Lung (tissue), 12 donors: Measurements from ENCODE around the gene STK40. TPM values are rescaled to one million over a fixed set of nuclear protein-coding genes. Genes with fewer than 3 reads are reported as not detected.

ENCODE experiments used
- ATAC-seq: fragments of 200-7000 bp; cut with Tn5 transposase; one replicate; pipeline ENCODE4 v1.9.1; 2020; ENCODE audit warnings: moderate number of reproducible peaks; ENCODE audit not compliant: insufficient read depth, low FRiP score
- DNase-seq, 3 donors: peaks; one replicate each; pipeline ENCODE4 v3.0.0-alpha.2; 2013 to 2017
- H3K27ac ChIP-seq, 2 donors: one replicate each; pipeline ENCODE4 v1.5.1; 2013; ENCODE audit warnings: mild to moderate bottlenecking in 2 of 2, moderate library complexity in 2 of 2, control low read depth in 1 of 2, inconsistent platforms in 1 of 2, low read depth in 1 of 2, low read length in 1 of 2
- H3K27me3 ChIP-seq, 3 donors: one replicate each; pipeline ENCODE4 v1.5.1; 2013; ENCODE audit warnings: low read length in 2 of 3; ENCODE audit not compliant: control insufficient read depth in 3 of 3, insufficient read depth in 3 of 3
- H3K36me3 ChIP-seq, 4 donors: one replicate each; pipeline ENCODE4 v1.5.1; 2013; ENCODE audit warnings: low read length in 4 of 4, mild to moderate bottlenecking in 1 of 4, moderate library complexity in 1 of 4; ENCODE audit not compliant: control insufficient read depth in 4 of 4, insufficient read depth in 4 of 4
- H3K4me1 ChIP-seq, 5 donors: one replicate each; pipeline ENCODE4 v1.5.1; 2013; ENCODE audit warnings: low read length in 5 of 5, mild to moderate bottlenecking in 2 of 5, moderate library complexity in 1 of 5; ENCODE audit not compliant: control insufficient read depth in 5 of 5, insufficient read depth in 5 of 5
- H3K4me3 ChIP-seq: one replicate; pipeline ENCODE4 v1.5.1; 2013; ENCODE audit warnings: mild to moderate bottlenecking, control low read depth, moderate library complexity
- H3K9ac ChIP-seq, 2 donors: one replicate each; pipeline ENCODE4 v1.5.1; 2013; ENCODE audit warnings: low read length in 2 of 2, control low read depth in 1 of 2; ENCODE audit not compliant: insufficient read depth in 1 of 2
- H3K9me3 ChIP-seq, 4 donors: one replicate each; pipeline ENCODE4 v1.5.1; 2013; ENCODE audit warnings: low read length in 3 of 4, mild to moderate bottlenecking in 1 of 4, moderate library complexity in 1 of 4; ENCODE audit not compliant: control insufficient read depth in 4 of 4, insufficient read depth in 3 of 4
- CTCF ChIP-seq: IDR thresholded peaks from 2 replicates; pipeline ENCODE4 v1.5.1; 2012; ENCODE audit warnings: mild to moderate bottlenecking; ENCODE audit errors: control extremely low read depth, extremely low read depth
- WGBS, 2 donors: extraction: QIAGEN DNeasy Blood & Tissue Kit; methylation state at CpG; one replicate each; pipeline ENCODE4 v1.1.7; 2013; 5-methylcytosine and 5-hydroxymethylcytosine counted together
- polyA plus RNA-seq, 2 donors: library from polyadenylated mRNA; stranded (reverse); fragments of 200-250 nt; gene quantifications; one replicate each; pipeline ENCODE4 v1.2.1, GENCODE V29; 2013
- total RNA-seq, 2 donors: library from RNA; depleted of rRNA in 1 of 2; stranded (reverse); fragments of >200 nt in 1 of 2; gene quantifications; one replicate each; pipeline ENCODE4 v1.2.1, GENCODE V29; 2014 to 2021
- donor health status: control.
- donor health status: control.
- donor health status: Bipolar disorder and iron deficiency.
- donor health status: healthy.
- donor health status: DM: yes; HTN: yes; CAD: no.

Gene STK40
- total and polyA plus RNA-seq, 4 donors, result 25.4 to 82.9 (median 48.7) TPM

GRCh38 chr1:36349839-36350238 is 35.9 kb downstream of the STK40 start:
- peaks cover 8 to 55% (median 20%) of the 10 kb centered on the region in 4 donors for H3K36me3 ChIP-seq
- DNase-seq (no peak), ATAC-seq (no peak)
- H3K27ac ChIP-seq, result peak overlapping the region in 1 of 2 donors; percentile 27
- H3K4me1 ChIP-seq, result peaks cover 0 to 37% (median 10%) of the 10 kb centered on the region in 5 donors
- no peaks in the 10 kb centered on the region for H3K27me3 ChIP-seq
- no peak for TF ChIP-seq CTCF
- no peak overlapping the region for H3K4me3 ChIP-seq
- WGBS, 2 donors, result 79 to 86% methylated on average over 16 of the region's 16 CpGs
- no peak overlapping the region for H3K9ac ChIP-seq
- no peaks in the 10 kb centered on the region for H3K9me3 ChIP-seq

GRCh38 chr1:36349241-36349671 is 36.5 kb downstream of the STK40 start:
- no peak overlapping the region for H3K4me3 ChIP-seq
- no peak for DNase-seq
- H3K9ac ChIP-seq, result no peak overlapping the region
- no peaks in the 10 kb centered on the region for H3K27me3 ChIP-seq
- TF ChIP-seq CTCF, result no peak
- no peak for ATAC-seq
- peaks cover 0 to 37% (median 10%) of the 10 kb centered on the region in 5 donors for H3K4me1 ChIP-seq
- H3K27ac ChIP-seq, result no peak overlapping the region
- no peaks in the 10 kb centered on the region for H3K9me3 ChIP-seq
- H3K36me3 ChIP-seq, result peaks cover 8 to 55% (median 18%) of the 10 kb centered on the region in 4 donors
- 45 to 62% methylated on average over 7 of the region's 7 CpGs for WGBS, 2 donors

GRCh38 chr1:36346741-36347370 is 38.9 kb downstream of the STK40 start:
- H3K36me3 ChIP-seq, result peaks cover 8 to 60% (median 19%) of the 10 kb centered on the region in 4 donors
- H3K4me1 ChIP-seq, result peaks cover 0 to 21% (median 10%) of the 10 kb centered on the region in 5 donors
- 93 to 94% methylated on average over 8 of the region's 8 CpGs for WGBS, 2 donors
- no peak for TF ChIP-seq CTCF
- H3K9ac ChIP-seq, result no peak overlapping the region
- H3K27ac ChIP-seq, result no peak overlapping the region
- no peak overlapping the region for H3K4me3 ChIP-seq
- ATAC-seq (no peak), DNase-seq (no peak)
- no peaks in the 10 kb centered on the region for H3K9me3 ChIP-seq
- no peaks in the 10 kb centered on the region for H3K27me3 ChIP-seq
